ENCODE results near the gene GAN. TPM values are rescaled to one million over a fixed set of nuclear protein-coding genes. Genes with fewer than 3 reads are reported as not detected.
"Not testable (repeated sequence)": the region's sequence is repeated elsewhere in the genome, so short reads cannot be mapped to it uniquely, and the experiment has no call there.

The GAN gene
- total RNA-seq, 2 experiments from 2014 or later: 4.5 to 4.7 TPM

GRCh38 chr16:81335669-81336068 lies 20.9 kb downstream of the GAN start:
- no peak for TF ChIP-seq CTCF (IDR thresholded peaks at IDR 0.05)
- intact Hi-C loops (cut with DNase I, micrococcal nuclease): no loop called here
- no peaks in the 10 kb centered on the region for H3K9me3 ChIP-seq (ENCODE audit: control insufficient read depth in 1 of 2, insufficient read depth in 1 of 2, low read length in 2 of 2)
- Mint-ChIP-seq H3K9me3 (no peaks in the 10 kb centered on the region), H3K4me1 (ENCODE audit: low read depth) (peaks cover 4% of the 10 kb centered on the region), H3K27ac (no peak overlapping the region), H3K27me3 (no peaks in the 10 kb centered on the region), H3K4me3 (no peak overlapping the region), H3K36me3 (ENCODE audit: low read depth) (peaks cover 17% of the 10 kb centered on the region)
- H3K27ac ChIP-seq (ENCODE audit: low read depth in 1 of 2, low read length in 2 of 2): no peak overlapping the region
- no peaks in the 10 kb centered on the region for H3K4me1 ChIP-seq (ENCODE audit: insufficient read depth, low read length)
- DNase-seq (no peak), ATAC-seq (ENCODE audit: poor library complexity) (no peak)
- ChIA-PET CTCF (no interaction called here), POLR2A (no interaction called here)
- H3K4me3 ChIP-seq (ENCODE audit: low read length): no peak overlapping the region
- H3K27me3 ChIP-seq (ENCODE audit: control insufficient read depth in 1 of 2, insufficient read depth in 2 of 2, low read length in 2 of 2): no peaks in the 10 kb centered on the region
- H3K36me3 ChIP-seq (ENCODE audit: insufficient read depth, low read length): no peaks in the 10 kb centered on the region

DNA sequence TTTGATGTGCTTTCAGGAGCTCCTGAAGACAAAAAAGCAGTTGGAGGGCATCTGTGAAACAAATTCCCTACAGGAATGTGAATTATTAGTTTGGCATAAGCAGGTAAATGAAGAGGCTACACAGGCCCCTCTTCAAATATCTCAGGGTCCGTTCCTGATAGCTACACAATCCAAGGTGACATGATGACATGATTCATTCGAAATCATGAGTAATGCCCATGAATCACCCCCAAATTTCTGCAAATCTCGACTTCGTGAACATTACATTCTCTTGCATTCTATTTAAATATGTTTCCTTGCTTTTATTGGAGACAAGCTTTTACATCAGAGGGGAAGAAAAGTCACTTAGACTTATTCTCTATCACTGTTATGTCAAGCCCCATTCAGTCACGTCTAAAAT lies 22.3 kb downstream of the GAN start:
- Mint-ChIP-seq H3K9me3 (peaks cover 2% of the 10 kb centered on the region), H3K27ac (no peak overlapping the region), H3K4me1 (ENCODE audit: low read depth) (peaks cover 4% of the 10 kb centered on the region), H3K36me3 (ENCODE audit: low read depth) (peaks cover 17% of the 10 kb centered on the region), H3K27me3 (no peaks in the 10 kb centered on the region), H3K4me3 (no peak overlapping the region)
- ATAC-seq (ENCODE audit: poor library complexity): no peak
- DNase-seq: no peak
- intact Hi-C loops (cut with DNase I, micrococcal nuclease): no loop called here
- Histone ChIP-seq H3K27ac (ENCODE audit: low read depth in 1 of 2, low read length in 2 of 2) (no peak overlapping the region), H3K36me3 (ENCODE audit: insufficient read depth, low read length) (no peaks in the 10 kb centered on the region), H3K4me1 (ENCODE audit: insufficient read depth, low read length) (no peaks in the 10 kb centered on the region), H3K4me3 (ENCODE audit: low read length) (no peak overlapping the region), H3K27me3 (ENCODE audit: control insufficient read depth in 1 of 2, insufficient read depth in 2 of 2, low read length in 2 of 2) (no peaks in the 10 kb centered on the region), H3K9me3 (ENCODE audit: control insufficient read depth in 1 of 2, insufficient read depth in 1 of 2, low read length in 2 of 2) (no peaks in the 10 kb centered on the region)
- ChIA-PET CTCF (interaction anchor here (0.5 to 0.7 kb wide), 2 partner anchors 18 to 1921 kb away, joined by 3 read pairs; no protein-coding TSS in a partner anchor), POLR2A (no interaction called here)
- no peak for TF ChIP-seq CTCF (IDR thresholded peaks at IDR 0.05)

GRCh38 chr16:81345172-81345571 lies 30.4 kb downstream of the GAN start:
- H3K27ac Mint-ChIP-seq; ATAC-seq (ENCODE audit: poor library complexity); H3K4me1 ChIP-seq (ENCODE audit: insufficient read depth, low read length); H3K27me3 Mint-ChIP-seq; H3K4me1 Mint-ChIP-seq (ENCODE audit: low read depth); H3K36me3 ChIP-seq (ENCODE audit: insufficient read depth, low read length); intact Hi-C loops (cut with DNase I, micrococcal nuclease); CTCF ChIA-PET; H3K4me3 Mint-ChIP-seq; DNase-seq; POLR2A ChIA-PET; H3K4me3 ChIP-seq (ENCODE audit: low read length); H3K27me3 ChIP-seq (ENCODE audit: control insufficient read depth in 1 of 2, insufficient read depth in 2 of 2, low read length in 2 of 2); H3K27ac ChIP-seq (ENCODE audit: low read depth in 1 of 2, low read length in 2 of 2): not testable (repeated sequence)
- peaks cover 12% of the 10 kb centered on the region for H3K9me3 Mint-ChIP-seq
- peaks cover 33% of the 10 kb centered on the region for H3K36me3 Mint-ChIP-seq (ENCODE audit: low read depth)
- peaks cover 7 to 24% of the 10 kb centered on the region in 2 experiments for H3K9me3 ChIP-seq (ENCODE audit: control insufficient read depth in 1 of 2, insufficient read depth in 1 of 2, low read length in 2 of 2)

DNA sequence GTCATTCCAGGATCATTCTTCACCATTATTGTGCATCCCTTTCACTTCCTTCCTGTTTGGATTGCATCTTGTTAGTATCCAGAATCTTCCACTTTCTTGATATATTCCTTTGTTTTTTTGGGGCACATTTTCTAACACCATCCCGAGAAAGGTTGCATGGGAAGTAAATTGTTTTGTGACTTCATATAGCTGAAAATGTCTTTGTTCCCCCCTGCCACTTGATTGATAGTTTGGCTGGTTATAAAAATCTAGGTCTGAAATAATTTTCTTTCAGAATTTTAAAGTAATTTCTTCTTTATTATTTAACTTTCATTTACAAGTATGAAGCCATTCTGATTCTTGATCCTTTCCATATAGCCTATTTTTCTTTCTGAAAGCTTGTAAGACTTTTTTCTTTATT lies 32.7 kb downstream of the GAN start:
- CTCF ChIA-PET: no interaction called here
- no peaks in the 10 kb centered on the region for H3K4me1 ChIP-seq (ENCODE audit: insufficient read depth, low read length)
- DNase-seq (no peak), ATAC-seq (ENCODE audit: poor library complexity) (no peak)
- no peak overlapping the region for H3K4me3 Mint-ChIP-seq
- H3K9me3 ChIP-seq (ENCODE audit: control insufficient read depth in 1 of 2, insufficient read depth in 1 of 2, low read length in 2 of 2): peaks cover 7 to 24% of the 10 kb centered on the region in 2 experiments
- H3K36me3 Mint-ChIP-seq (ENCODE audit: low read depth): peaks cover 42% of the 10 kb centered on the region
- no peaks in the 10 kb centered on the region for H3K27me3 Mint-ChIP-seq
- TF ChIP-seq CTCF (IDR thresholded peaks at IDR 0.05): no peak
- POLR2A ChIA-PET: no interaction called here
- H3K36me3 ChIP-seq (ENCODE audit: insufficient read depth, low read length): peaks cover 8% of the 10 kb centered on the region
- intact Hi-C loops (cut with DNase I, micrococcal nuclease): no loop called here
- no peak overlapping the region for H3K27ac ChIP-seq (ENCODE audit: low read depth in 1 of 2, low read length in 2 of 2)
- H3K9me3 Mint-ChIP-seq: peaks cover 10% of the 10 kb centered on the region
- no peaks in the 10 kb centered on the region for H3K4me1 Mint-ChIP-seq (ENCODE audit: low read depth)
- no peak overlapping the region for H3K4me3 ChIP-seq (ENCODE audit: low read length)
- H3K27ac Mint-ChIP-seq: no peak overlapping the region
- no peaks in the 10 kb centered on the region for H3K27me3 ChIP-seq (ENCODE audit: control insufficient read depth in 1 of 2, insufficient read depth in 2 of 2, low read length in 2 of 2)
